NCI-H2227 (cell line): Measurements from ENCODE around the gene EPG5.
A peak's percentile ranks its signal among the peaks of the same experiment; 100 is the strongest.
"Not testable (repeated sequence)": the region's sequence is repeated elsewhere in the genome, so short reads cannot be mapped to it uniquely, and the experiment has no call there.

ENCODE experiments used
- DNase-seq: peaks from one replicate; lab custom pipeline; 2025; ENCODE audit not compliant: unreplicated experiment; lab: John Stamatoyannopoulos, UW

EPG5 gene

GRCh38 chr18:45839414-45840395, 127.4 kb downstream of the EPG5 start:
- peak; percentile 64 for DNase-seq

GRCh38 chr18:45838302-45839070, 128.6 kb downstream of the EPG5 start:
- peak; percentile 26 for DNase-seq

- DNase-seq = peak; percentile 68
Observed at GRCh38 chr18:45837283-45838070, 129.7 kb downstream of the EPG5 start.

- DNase-seq = no peak
Observed at GRCh38 chr18:45836242-45837205, 130.6 kb downstream of the EPG5 start.

- no peak for DNase-seq
Observed at GRCh38 chr18:45835057-45835636, 132.0 kb downstream of the EPG5 start.

- no peak for DNase-seq
Observed at GRCh38 chr18:45834306-45834705, 132.8 kb downstream of the EPG5 start.

GRCh38 chr18:45833846-45834245, 133.3 kb downstream of the EPG5 start:
- DNase-seq = no peak

GRCh38 chr18:45830917-45831316, 136.2 kb downstream of the EPG5 start:
- no peak for DNase-seq

GRCh38 chr18:45829855-45830254, 137.3 kb downstream of the EPG5 start:
- no peak for DNase-seq

GRCh38 chr18:45828917-45829811, 138.0 kb downstream of the EPG5 start:
- no peak for DNase-seq

GRCh38 chr18:45826716-45827115, 140.4 kb downstream of the EPG5 start:
- DNase-seq = not testable (repeated sequence)

GRCh38 chr18:45826084-45826483, 141.0 kb downstream of the EPG5 start:
- no peak for DNase-seq

- DNase-seq = no peak
Observed at GRCh38 chr18:45825258-45826044, 141.7 kb downstream of the EPG5 start, which contains the start of gene SIGLEC15. Gene SIGLEC15 (plus strand): TSS chr18:45825675. CDS start chr18:45825729, 54 bp downstream.

- no peak for DNase-seq
Observed at GRCh38 chr18:45821711-45822110, 145.4 kb downstream of the EPG5 start.

GRCh38 chr18:45821026-45821425, 146.1 kb downstream of the EPG5 start:
- DNase-seq = no peak

GRCh38 chr18:45820106-45820745, 146.9 kb downstream of the EPG5 start:
- DNase-seq = no peak

GRCh38 chr18:45818765-45819164, 148.4 kb downstream of the EPG5 start:
- DNase-seq = not testable (repeated sequence)
